K562 (cell line): Measurements from ENCODE around the gene GULP1. TPM values are rescaled to one million over a fixed set of nuclear protein-coding genes. Genes with fewer than 3 reads are reported as not detected.

Experiments used
- ATAC-seq: fragments of 200-7000 bp; cut with Tn5 transposase; 3 replicates; pipeline ENCODE4 v1.9.1; 2020; ENCODE audit warnings: moderate library complexity
- BruUV-seq: library from RNA; stranded (reverse); fragments of 400-500 nt; replicated peaks from 2 replicates; lab custom pipeline; 2021; lab: Mats Ljungman, UMichigan
- CTCF ChIA-PET: fragments of 300-600 bp; formaldehyde crosslinking; extraction: SDS; loops from one replicate; lab custom pipeline; 2021; ENCODE audit warnings: low intra/inter-chr PET ratio; lab: Yijun Ruan, JAX
- POLR2A ChIA-PET: fragments of 300-600, 350-650 bp; sonication (Branson Sonifier 250); formaldehyde crosslinking; extraction: SDS; loops from one replicate; lab custom pipeline; 2021; ENCODE audit warnings: antibody characterized with exemption, inconsistent platforms; lab: Yijun Ruan, JAX
- DNase-seq, 4 experiments: peaks; one replicate each; pipeline versions ENCODE4 v3.0.0 to v3.0.0-alpha.2; 2011 to 2018; ENCODE audit warnings: low spot score in 3 of 4, mixed read lengths in 3 of 4; ENCODE audit errors: extremely low read depth in 1 of 4
- FAIRE-seq: peaks from 2 replicates; lab custom pipeline; 2011; peaks lifted over from hg19 to GRCh38; lab: Jason Lieb, UNC
- H2AFZ ChIP-seq: 2 replicates; pipeline ENCODE4 v1.6.0; 2011; ENCODE audit warnings: low read depth, low read length, control low read depth, inconsistent platforms
- H3K27ac ChIP-seq: fragments of 200-600 bp; 3 replicates; pipeline ENCODE4 v1.8.0; 2011; ENCODE audit warnings: low read depth, mild to moderate bottlenecking, control low read depth, inconsistent platforms, low read length, moderate library complexity, mixed read lengths; ENCODE audit errors: extremely low read depth
- H3K27me3 ChIP-seq, 2 experiments: fragments of 300-600 bp in 1 of 2; 2 replicates in 1 of 2; 3 replicates in 1 of 2; pipeline versions ENCODE4 v1.6.0 to v1.8.0; 2011; ENCODE audit warnings: inconsistent platforms in 2 of 2, low read length in 2 of 2, mild to moderate bottlenecking in 1 of 2, mixed read lengths in 1 of 2, moderate library complexity in 1 of 2; ENCODE audit not compliant: control insufficient read depth in 2 of 2, insufficient read depth in 2 of 2
- H3K36me3 ChIP-seq: fragments of 300-600 bp; 3 replicates; pipeline ENCODE4 v1.8.0; 2011; ENCODE audit warnings: mild to moderate bottlenecking, low read length, inconsistent platforms; ENCODE audit not compliant: control insufficient read depth, insufficient read depth
- H3K4me1 ChIP-seq, 2 experiments: fragments of 200-600 bp in 1 of 2; replicated peaks in 1 of 2; 2 replicates in 1 of 2; 3 replicates in 1 of 2; pipeline versions ENCODE4 v1.5.1 to v1.8.0; 2011; ENCODE audit warnings: inconsistent platforms in 2 of 2, low read length in 2 of 2, mild to moderate bottlenecking in 1 of 2, mixed read lengths in 1 of 2, moderate library complexity in 1 of 2; ENCODE audit not compliant: control insufficient read depth in 2 of 2, insufficient read depth in 2 of 2
- H3K4me2 ChIP-seq: 2 replicates; pipeline ENCODE4 v1.6.1; 2011; ENCODE audit warnings: low read length, control low read depth, inconsistent platforms, mixed read lengths; ENCODE audit not compliant: insufficient read depth
- H3K4me3 ChIP-seq: fragments of 200-600 bp; sonication (generic), shearing (Covaris generic); 2 replicates; pipeline ENCODE4 v1.5.1; 2016; ENCODE audit warnings: control low read depth, inconsistent platforms
- H3K79me2 ChIP-seq: fragments of 200-600 bp; 3 replicates; pipeline ENCODE4 v1.8.0; 2011; ENCODE audit warnings: low read length, inconsistent platforms; ENCODE audit not compliant: control insufficient read depth, insufficient read depth
- H3K9ac ChIP-seq, 2 experiments: 2 replicates each; pipeline versions ENCODE4 v1.6.0 to v1.6.1; 2011; ENCODE audit warnings: low read depth in 2 of 2, low read length in 2 of 2, control low read depth in 1 of 2, inconsistent platforms in 1 of 2, mild to moderate bottlenecking in 1 of 2, mixed read lengths in 1 of 2; ENCODE audit not compliant: insufficient read depth in 1 of 2
- H3K9me1 ChIP-seq: one replicate; pipeline ENCODE4 v1.6.0; 2011; ENCODE audit warnings: inconsistent platforms, mild to moderate bottlenecking, low read length, moderate library complexity; ENCODE audit not compliant: control insufficient read depth, insufficient read depth
- H3K9me3 ChIP-seq: replicated peaks from 2 replicates; pipeline ENCODE4 v1.5.1; 2011; ENCODE audit warnings: low read depth, low read length, inconsistent platforms; ENCODE audit not compliant: control insufficient read depth, insufficient read depth
- H4K20me1 ChIP-seq: replicated peaks from 2 replicates; pipeline ENCODE4 v1.6.1; 2011; ENCODE audit warnings: low read length, inconsistent platforms, mixed read lengths; ENCODE audit not compliant: control insufficient read depth, insufficient read depth
- C11orf30 ChIP-seq: fragments of 450-650 bp; IDR thresholded peaks from 2 replicates; pipeline ENCODE4 v1.6.1; 2016; ENCODE audit warnings: low read depth, mild to moderate bottlenecking
- FOXA1 ChIP-seq: fragments of 450-650 bp; IDR thresholded peaks from 2 replicates; pipeline ENCODE4 v1.6.1; 2016; ENCODE audit warnings: mild to moderate bottlenecking, borderline replicate concordance
- GABPA ChIP-seq: fragments of 200-800 bp; sonication (Bioruptor generic); conservative IDR thresholded peaks from 2 replicates; pipeline ENCODE4 v1.6.1; 2016; ENCODE audit warnings: low read depth, missing genetic modification characterization, missing compliant biosample characterization
- HDAC1 ChIP-seq, 2 experiments: fragments of 450-650 bp; IDR thresholded peaks; 2 replicates each; pipeline ENCODE4 v1.6.1; 2016 to 2017; ENCODE audit warnings: inconsistent platforms in 1 of 2, mild to moderate bottlenecking in 1 of 2, moderate library complexity in 1 of 2
- HSF4 ChIP-seq: fragments of 250-450 bp; sonication (Bioruptor Pico); IDR thresholded peaks from 2 replicates; pipeline ENCODE4 v2.1.2; 2022; ENCODE audit warnings: mild to moderate bottlenecking, moderate library complexity, borderline replicate concordance
- KDM1A ChIP-seq, 2 experiments: fragments of 450-650 bp; IDR thresholded peaks; 2 replicates each; pipeline ENCODE4 v1.6.1; 2016; ENCODE audit warnings: mild to moderate bottlenecking in 2 of 2
- MTA1 ChIP-seq: fragments of 450-650 bp; IDR thresholded peaks from 2 replicates; pipeline ENCODE4 v1.6.1; 2017; ENCODE audit warnings: borderline replicate concordance
- RBM15 ChIP-seq: fragments of 200-400 bp; formaldehyde crosslinking; IDR thresholded peaks from 2 replicates; pipeline ENCODE4 v1.6.1; 2018; ENCODE audit warnings: mild to moderate bottlenecking, low read length, moderate library complexity; ENCODE audit not compliant: insufficient read depth
- SMARCA5 ChIP-seq: fragments of 450-650 bp; IDR thresholded peaks from 2 replicates; pipeline ENCODE4 v1.6.1; 2016
- SMARCC2 ChIP-seq: fragments of 450-650 bp; IDR thresholded peaks from 2 replicates; pipeline ENCODE4 v1.6.1; 2017; ENCODE audit warnings: antibody characterized with exemption, moderate library complexity, mild to moderate bottlenecking, low read depth
- SRSF9 ChIP-seq: fragments of 200-400 bp; formaldehyde crosslinking; IDR thresholded peaks from 2 replicates; pipeline ENCODE4 v1.6.1; 2017; ENCODE audit warnings: low read depth, low read length, borderline replicate concordance
- TBP ChIP-seq: optimal IDR thresholded peaks from 2 replicates; pipeline ENCODE3; 2011; ENCODE audit warnings: low read depth, low read length, improper control_type of control experiment
- ZNF316 ChIP-seq: fragments of 450-650 bp; IDR thresholded peaks from 2 replicates; pipeline ENCODE4 v1.6.1; 2016
- ZNF507 ChIP-seq: conservative IDR thresholded peaks from 2 replicates; pipeline ENCODE4 v1.6.1; 2017; ENCODE audit warnings: missing genetic modification characterization, missing compliant biosample characterization
- ZNF785 ChIP-seq: fragments of 250-450 bp; sonication (Bioruptor Pico); IDR thresholded peaks from 2 replicates; pipeline ENCODE4 v1.4.0; 2020; ENCODE audit warnings: mild to moderate bottlenecking
- WGBS: fragments of 100-300 bp; shearing (Covaris generic); methylation state at CpG from one replicate; pipeline ENCODE4 v1.1.6; 2016; ENCODE audit warnings: low coverage, mixed read lengths; ENCODE audit not compliant: insufficient coverage; ENCODE audit errors: missing lambda C conversion rate; 5-methylcytosine and 5-hydroxymethylcytosine counted together
- in situ Hi-C: fragments of 300-500 bp; cut with MboI; formaldehyde crosslinking; loops from 4 replicates; pipeline ENCODE4 v1.15.0; 2018; ENCODE audit warnings: inconsistent platforms, mixed read lengths
- intact Hi-C: fragments of 100-400 bp; cut with micrococcal nuclease; formaldehyde crosslinking; loops from 2 replicates; pipeline ENCODE4 v1.14.2; 2022
- polyA plus RNA-seq, 8 experiments: library from polyadenylated mRNA; depleted of rRNA in 4 of 8; stranded (reverse) in 5 of 8; unstranded in 3 of 8; fragments of >200 nt; fragmentation: Nextera tagmentation in 2 of 8; fragmentation: Illumina TruSeq in 1 of 8; extraction: Ambion mirVana in 2 of 8; extraction: Trizol in 1 of 8; gene quantifications; 2 replicates each; pipeline versions ENCODE4 v1.2.1 to v1.2.3, GENCODE V29; 2011 to 2014; ENCODE audit warnings: inconsistent platforms in 1 of 8, missing spikeins in 1 of 8
- total RNA-seq, 7 experiments: library from RNA; depleted of rRNA in 6 of 7; stranded (reverse); fragments of >200 nt in 6 of 7; fragmentation: Illumina TruSeq in 2 of 7; extraction: Trizol in 2 of 7; gene quantifications; 2 replicates each; pipeline versions ENCODE4 v1.2.1 to v1.2.3, GENCODE V29; 2011 to 2021; ENCODE audit warnings: low replicate concordance in 1 of 7
- TF ChIP-seq, protein P1 (sequence below): fragments of 200-400 bp; formaldehyde crosslinking; IDR thresholded peaks from 2 replicates; pipeline ENCODE4 v1.6.1; 2017; ENCODE audit warnings: mild to moderate bottlenecking, low read depth, low read length, moderate library complexity
- TF ChIP-seq, protein P2 (sequence below): fragments of 150-350 bp; conservative IDR thresholded peaks from 2 replicates; pipeline ENCODE4 v1.6.1; 2014; ENCODE audit warnings: low read length

GULP1 gene
- total and polyA plus RNA-seq, 9 of the 15 experiments (the other 6 are each of a cell fraction or from before 2014, with no cell fraction given): 8.5 to 25.3 (median 19.5) TPM

DNA sequence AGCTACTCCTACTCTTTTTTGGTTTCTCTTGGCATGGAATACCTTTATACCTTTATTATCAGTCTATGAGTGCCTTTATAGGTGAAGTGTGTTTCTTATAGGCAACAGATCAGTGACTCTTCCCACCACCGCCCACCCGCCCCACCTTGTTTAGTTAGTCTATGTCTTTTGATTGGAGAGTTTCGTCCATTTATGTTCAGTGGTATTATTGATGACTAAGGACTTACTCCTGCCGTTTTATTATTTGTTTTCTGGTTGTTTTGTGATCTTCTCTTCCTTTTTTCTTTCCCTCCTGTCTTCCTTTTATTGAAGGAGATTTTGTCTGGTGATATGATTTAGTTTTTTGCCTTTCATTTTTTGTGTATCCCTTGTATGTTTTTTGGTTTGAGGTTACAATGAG, 179.5 kb downstream of the GULP1 start:
- Histone ChIP-seq H3K4me2 (no peak overlapping the region), H4K20me1 (no peaks in the 10 kb centered on the region), H3K27me3 (no peaks in the 10 kb centered on the region), H3K9me1 (no peaks in the 10 kb centered on the region), H3K9ac (no peak overlapping the region), H3K27ac (no peak overlapping the region), H3K4me3 (no peak overlapping the region)
- in situ Hi-C loops: no loop called here
- DNase-seq: no peak
- intact Hi-C loops: no loop called here
- TF ChIP-seq HDAC1 (IDR thresholded peaks at IDR 0.05): no peak
- TF ChIP-seq, protein P1, sequence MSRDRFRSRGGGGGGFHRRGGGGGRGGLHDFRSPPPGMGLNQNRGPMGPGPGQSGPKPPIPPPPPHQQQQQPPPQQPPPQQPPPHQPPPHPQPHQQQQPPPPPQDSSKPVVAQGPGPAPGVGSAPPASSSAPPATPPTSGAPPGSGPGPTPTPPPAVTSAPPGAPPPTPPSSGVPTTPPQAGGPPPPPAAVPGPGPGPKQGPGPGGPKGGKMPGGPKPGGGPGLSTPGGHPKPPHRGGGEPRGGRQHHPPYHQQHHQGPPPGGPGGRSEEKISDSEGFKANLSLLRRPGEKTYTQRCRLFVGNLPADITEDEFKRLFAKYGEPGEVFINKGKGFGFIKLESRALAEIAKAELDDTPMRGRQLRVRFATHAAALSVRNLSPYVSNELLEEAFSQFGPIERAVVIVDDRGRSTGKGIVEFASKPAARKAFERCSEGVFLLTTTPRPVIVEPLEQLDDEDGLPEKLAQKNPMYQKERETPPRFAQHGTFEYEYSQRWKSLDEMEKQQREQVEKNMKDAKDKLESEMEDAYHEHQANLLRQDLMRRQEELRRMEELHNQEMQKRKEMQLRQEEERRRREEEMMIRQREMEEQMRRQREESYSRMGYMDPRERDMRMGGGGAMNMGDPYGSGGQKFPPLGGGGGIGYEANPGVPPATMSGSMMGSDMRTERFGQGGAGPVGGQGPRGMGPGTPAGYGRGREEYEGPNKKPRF: no peak
- no peak for TF ChIP-seq GABPA (tag)
- no peak for TF ChIP-seq SMARCA5
- TF ChIP-seq C11orf30: peak; percentile 21; the same call in 1 of the 2 replicates
- no peak for TF ChIP-seq FOXA1
- TF ChIP-seq ZNF507 (tag): peak; percentile 84
- TF ChIP-seq, protein P2, sequence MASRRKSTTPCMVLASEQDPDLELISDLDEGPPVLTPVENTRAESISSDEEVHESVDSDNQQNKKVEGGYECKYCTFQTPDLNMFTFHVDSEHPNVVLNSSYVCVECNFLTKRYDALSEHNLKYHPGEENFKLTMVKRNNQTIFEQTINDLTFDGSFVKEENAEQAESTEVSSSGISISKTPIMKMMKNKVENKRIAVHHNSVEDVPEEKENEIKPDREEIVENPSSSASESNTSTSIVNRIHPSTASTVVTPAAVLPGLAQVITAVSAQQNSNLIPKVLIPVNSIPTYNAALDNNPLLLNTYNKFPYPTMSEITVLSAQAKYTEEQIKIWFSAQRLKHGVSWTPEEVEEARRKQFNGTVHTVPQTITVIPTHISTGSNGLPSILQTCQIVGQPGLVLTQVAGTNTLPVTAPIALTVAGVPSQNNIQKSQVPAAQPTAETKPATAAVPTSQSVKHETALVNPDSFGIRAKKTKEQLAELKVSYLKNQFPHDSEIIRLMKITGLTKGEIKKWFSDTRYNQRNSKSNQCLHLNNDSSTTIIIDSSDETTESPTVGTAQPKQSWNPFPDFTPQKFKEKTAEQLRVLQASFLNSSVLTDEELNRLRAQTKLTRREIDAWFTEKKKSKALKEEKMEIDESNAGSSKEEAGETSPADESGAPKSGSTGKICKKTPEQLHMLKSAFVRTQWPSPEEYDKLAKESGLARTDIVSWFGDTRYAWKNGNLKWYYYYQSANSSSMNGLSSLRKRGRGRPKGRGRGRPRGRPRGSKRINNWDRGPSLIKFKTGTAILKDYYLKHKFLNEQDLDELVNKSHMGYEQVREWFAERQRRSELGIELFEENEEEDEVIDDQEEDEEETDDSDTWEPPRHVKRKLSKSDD: no peak
- TF ChIP-seq ZNF785 (CRISPR knock-in tag): no peak
- no peak for TF ChIP-seq TBP
- no peak for TF ChIP-seq MTA1
- no peak for TF ChIP-seq RBM15
- no peak for TF ChIP-seq KDM1A (IDR thresholded peaks at IDR 0.05)
- peak; percentile 49 for TF ChIP-seq ZNF316
- no peak for TF ChIP-seq SRSF9
- TF ChIP-seq HSF4: no peak
- TF ChIP-seq SMARCC2: no peak
- TF ChIP-seq, all 486 proteins: peak for 3
- Histone ChIP-seq H3K4me1 (0 out of 5 replicates have a peak, but pooled peaks cover 0 to 3% of the 10 kb centered on the region in 2 experiments), H3K79me2 (no peaks in the 10 kb centered on the region; the same call in 2 of the 3 replicates), H2AFZ (no peak overlapping the region), H3K36me3 (no peaks in the 10 kb centered on the region), H3K9me3 (no peaks in the 10 kb centered on the region)
- ATAC-seq: no peak
- ChIA-PET POLR2A (no interaction called here), CTCF (no interaction called here)
- FAIRE-seq: no peak
- WGBS: 50% methylated on average over 4 of the region's 4 CpGs
- BruUV-seq: no TSS peak
